ENCODE data around the gene RHOC.

GRCh38 chr1:112713466-112714312, 6.8 kb upstream of the RHOC start:
- TF ChIP-seq CTCF (IDR thresholded peaks at IDR 0.05) (no peak), POLR2AphosphoS5 (IDR thresholded peaks at IDR 0.05) (no peak)
